ENCODE data around the gene AMMECR1.
"Not testable (repeated sequence)": the region's sequence is repeated elsewhere in the genome, so short reads cannot be mapped to it uniquely, and the experiment has no call there.

Gene AMMECR1

DNA sequence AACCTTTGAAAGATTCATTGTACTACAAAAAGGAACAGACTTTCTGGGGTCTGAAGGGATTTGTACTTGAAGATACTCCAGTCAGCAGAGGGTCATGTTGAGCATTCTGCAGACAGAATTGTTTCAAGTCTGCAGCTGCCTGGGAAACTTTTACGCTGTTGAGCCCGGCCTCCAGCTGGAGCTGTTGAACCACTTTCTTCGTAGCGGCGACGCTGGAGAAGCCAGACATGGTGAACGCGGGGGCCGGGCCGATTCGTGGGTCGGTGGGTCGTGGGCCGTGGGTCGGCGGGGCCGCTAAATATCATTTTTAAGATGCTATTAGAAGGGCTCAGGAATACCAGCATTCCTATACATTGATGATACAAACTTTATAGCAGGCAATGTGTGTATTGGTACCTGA, 28.8 kb upstream of the AMMECR1 start:
- Histone ChIP-seq H3K4me2 (ENCODE audit: low read length) (no peak overlapping the region), H3K4me1 (no peaks in the 10 kb centered on the region), H3K36me3 (ENCODE audit: control insufficient read depth, insufficient read depth, low read length) (no peaks in the 10 kb centered on the region), H3K79me2 (no peaks in the 10 kb centered on the region), H2AFZ (no peak overlapping the region), H3K27ac (no peak overlapping the region), H3K27me3 (ENCODE audit: control insufficient read depth, insufficient read depth, low read length) (no peaks in the 10 kb centered on the region), H3K4me3 (ENCODE audit: low read depth, low read length) (no peak overlapping the region), H3K9ac (no peak overlapping the region), H3K9me3 (ENCODE audit: control insufficient read depth, low read length) (no peaks in the 10 kb centered on the region)
- TF ChIP-seq, protein P1, sequence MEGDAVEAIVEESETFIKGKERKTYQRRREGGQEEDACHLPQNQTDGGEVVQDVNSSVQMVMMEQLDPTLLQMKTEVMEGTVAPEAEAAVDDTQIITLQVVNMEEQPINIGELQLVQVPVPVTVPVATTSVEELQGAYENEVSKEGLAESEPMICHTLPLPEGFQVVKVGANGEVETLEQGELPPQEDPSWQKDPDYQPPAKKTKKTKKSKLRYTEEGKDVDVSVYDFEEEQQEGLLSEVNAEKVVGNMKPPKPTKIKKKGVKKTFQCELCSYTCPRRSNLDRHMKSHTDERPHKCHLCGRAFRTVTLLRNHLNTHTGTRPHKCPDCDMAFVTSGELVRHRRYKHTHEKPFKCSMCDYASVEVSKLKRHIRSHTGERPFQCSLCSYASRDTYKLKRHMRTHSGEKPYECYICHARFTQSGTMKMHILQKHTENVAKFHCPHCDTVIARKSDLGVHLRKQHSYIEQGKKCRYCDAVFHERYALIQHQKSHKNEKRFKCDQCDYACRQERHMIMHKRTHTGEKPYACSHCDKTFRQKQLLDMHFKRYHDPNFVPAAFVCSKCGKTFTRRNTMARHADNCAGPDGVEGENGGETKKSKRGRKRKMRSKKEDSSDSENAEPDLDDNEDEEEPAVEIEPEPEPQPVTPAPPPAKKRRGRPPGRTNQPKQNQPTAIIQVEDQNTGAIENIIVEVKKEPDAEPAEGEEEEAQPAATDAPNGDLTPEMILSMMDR (IDR thresholded peaks at IDR 0.05): no peak

DNA sequence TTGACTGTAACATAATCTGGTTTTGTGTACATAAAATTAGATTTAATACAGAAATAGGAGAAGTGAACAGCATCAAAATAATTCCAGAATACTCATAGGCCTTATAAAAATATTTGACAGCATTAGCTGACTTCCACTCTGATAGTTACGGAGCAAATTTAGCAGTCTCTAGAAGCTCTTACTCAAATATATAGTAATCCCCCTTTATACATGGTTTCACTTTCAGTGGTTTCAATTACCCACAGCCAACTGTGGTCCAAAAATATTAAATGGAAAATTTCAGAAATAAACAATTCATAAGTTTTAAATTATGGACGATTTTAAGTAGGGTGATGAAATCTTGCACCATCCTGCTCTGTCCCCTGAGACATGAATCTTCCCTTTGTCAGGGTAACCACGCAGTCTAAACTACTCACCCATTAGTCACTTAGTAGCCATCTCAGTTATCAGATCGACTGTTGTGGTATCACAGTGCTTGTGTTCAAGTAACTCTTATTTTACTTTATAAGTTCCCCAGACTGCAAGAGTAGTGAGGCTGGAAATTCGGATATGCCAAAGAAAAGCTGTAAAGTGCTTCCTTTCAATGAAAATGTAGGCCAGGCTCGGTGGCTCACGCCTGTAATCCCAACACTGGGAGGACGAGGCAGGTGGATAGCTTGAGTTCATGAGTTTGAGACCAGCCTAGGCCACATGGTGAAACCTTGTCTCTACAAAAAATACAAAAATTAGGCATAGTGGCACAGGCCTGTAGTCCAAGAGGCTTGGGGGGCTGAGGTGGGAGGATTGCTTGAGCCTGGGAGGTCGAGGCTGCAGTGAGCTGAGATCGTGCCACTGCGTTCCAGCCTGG, 23.5 kb upstream of the AMMECR1 start:
- H3K9me3 ChIP-seq (ENCODE audit: control insufficient read depth, low read length): no peaks in the 10 kb centered on the region
- H3K9ac ChIP-seq: no peak overlapping the region
- no peak overlapping the region for H3K4me2 ChIP-seq (ENCODE audit: low read length)
- no peaks in the 10 kb centered on the region for H3K79me2 ChIP-seq
- H3K27me3 ChIP-seq (ENCODE audit: control insufficient read depth, insufficient read depth, low read length): no peaks in the 10 kb centered on the region
- H3K27ac ChIP-seq: no peak overlapping the region
- TF ChIP-seq, protein P1 (IDR thresholded peaks at IDR 0.05): no peak
- no peak overlapping the region for H3K4me3 ChIP-seq (ENCODE audit: low read depth, low read length)
- no peak overlapping the region for H2AFZ ChIP-seq
- H3K4me1 ChIP-seq: no peaks in the 10 kb centered on the region
- H3K36me3 ChIP-seq (ENCODE audit: control insufficient read depth, insufficient read depth, low read length): no peaks in the 10 kb centered on the region

DNA sequence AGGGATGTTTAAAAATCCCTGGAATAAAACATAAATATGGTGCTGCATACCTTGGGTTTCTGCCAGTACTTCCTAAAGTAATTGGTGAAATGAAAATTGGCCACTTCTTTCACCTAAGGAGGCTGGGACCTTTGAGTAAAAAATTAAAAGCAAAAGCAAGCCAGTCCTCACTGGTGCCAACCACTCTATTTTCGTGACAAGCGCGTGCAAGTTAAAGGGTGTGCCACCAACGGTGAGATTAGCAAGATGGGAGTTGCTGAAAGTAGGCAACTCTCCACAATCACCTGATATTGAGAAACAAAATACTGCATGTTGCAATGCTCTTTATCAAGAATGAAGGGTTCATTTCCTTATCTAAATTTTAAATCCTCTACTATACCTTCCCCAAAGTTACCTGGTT, 21.1 kb upstream of the AMMECR1 start:
- Histone ChIP-seq H3K79me2 (no peaks in the 10 kb centered on the region), H3K9me3 (ENCODE audit: control insufficient read depth, low read length) (no peaks in the 10 kb centered on the region), H3K9ac (no peak overlapping the region), H3K27me3 (ENCODE audit: control insufficient read depth, insufficient read depth, low read length) (no peaks in the 10 kb centered on the region), H3K27ac (no peak overlapping the region), H3K4me3 (ENCODE audit: low read depth, low read length) (no peak overlapping the region), H3K4me2 (ENCODE audit: low read length) (no peak overlapping the region), H3K36me3 (ENCODE audit: control insufficient read depth, insufficient read depth, low read length) (no peaks in the 10 kb centered on the region), H2AFZ (no peak overlapping the region), H3K4me1 (no peaks in the 10 kb centered on the region)
- TF ChIP-seq, protein P1 (IDR thresholded peaks at IDR 0.05): no peak

DNA sequence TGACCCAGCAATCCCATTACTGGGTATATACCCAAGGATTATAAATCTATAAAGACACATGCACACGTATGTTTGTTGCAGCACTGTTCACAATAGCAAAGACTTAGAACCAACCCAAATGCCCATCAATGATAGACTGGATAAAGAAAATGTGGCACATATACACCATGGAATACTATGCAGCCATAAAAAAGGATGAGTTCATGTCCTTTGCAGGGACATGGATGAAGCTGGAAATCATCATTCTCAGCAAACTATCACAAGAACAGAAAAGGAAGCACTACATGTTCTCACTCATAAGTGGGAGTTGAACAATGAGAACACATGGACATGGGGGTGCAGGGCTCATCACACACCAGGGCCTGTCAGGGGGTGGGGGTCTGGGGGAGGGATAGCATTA, 15.6 kb upstream of the AMMECR1 start:
- H3K4me2 ChIP-seq (ENCODE audit: low read length); H3K9ac ChIP-seq; H3K4me3 ChIP-seq (ENCODE audit: low read depth, low read length); H3K4me1 ChIP-seq; H3K9me3 ChIP-seq (ENCODE audit: control insufficient read depth, low read length); H3K36me3 ChIP-seq (ENCODE audit: control insufficient read depth, insufficient read depth, low read length); H3K27me3 ChIP-seq (ENCODE audit: control insufficient read depth, insufficient read depth, low read length); H2AFZ ChIP-seq; H3K27ac ChIP-seq; H3K79me2 ChIP-seq: not testable (repeated sequence)

DNA sequence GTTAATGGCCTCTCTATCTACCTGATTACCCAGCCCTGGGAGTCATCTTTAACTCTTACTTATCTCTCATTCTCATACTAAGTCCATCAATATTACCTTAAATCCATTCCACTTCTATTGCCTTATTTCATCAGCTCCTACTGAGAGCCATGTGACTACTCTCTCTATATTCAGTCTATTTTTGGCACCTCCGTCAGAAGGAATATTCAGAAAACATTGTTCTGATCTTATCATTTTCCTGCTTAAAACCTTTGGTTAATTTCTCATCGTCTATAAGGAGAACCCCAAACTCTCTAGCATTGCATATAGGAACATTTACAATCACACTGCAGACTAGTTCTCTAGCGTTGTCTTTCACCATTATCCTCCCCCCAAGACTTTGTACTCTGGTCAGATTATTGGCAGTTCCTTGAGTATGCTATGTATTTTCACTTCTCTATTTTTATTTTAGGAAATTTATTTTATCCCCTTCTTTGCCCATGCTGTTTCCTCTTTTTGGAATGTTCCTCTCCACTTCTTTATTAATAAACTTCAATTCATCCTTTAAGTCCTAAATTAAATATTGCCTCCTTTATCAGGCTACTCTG, 13.7 kb upstream of the AMMECR1 start:
- Histone ChIP-seq H3K27me3 (ENCODE audit: control insufficient read depth, insufficient read depth, low read length) (no peaks in the 10 kb centered on the region), H3K4me3 (ENCODE audit: low read depth, low read length) (no peak overlapping the region), H2AFZ (no peak overlapping the region)

DNA sequence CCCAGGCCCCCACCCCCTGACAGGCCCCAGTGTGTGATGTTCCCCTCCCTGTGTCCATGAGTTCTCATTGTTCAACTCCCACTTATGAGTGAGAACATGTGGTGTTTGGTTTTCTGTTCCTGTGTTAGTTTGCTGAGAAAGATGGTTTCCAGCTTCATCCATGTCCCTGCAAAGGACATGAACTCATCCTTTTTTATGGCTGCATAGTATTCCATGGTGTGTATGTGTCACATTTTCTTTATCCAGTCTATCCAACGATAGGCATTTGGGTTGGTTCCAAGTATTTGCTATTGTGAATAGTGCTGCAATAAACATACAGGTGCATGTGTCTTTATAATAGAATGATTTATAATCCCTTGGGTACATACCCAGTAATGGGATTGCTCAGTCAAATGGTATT, 10.7 kb upstream of the AMMECR1 start:
- H3K79me2 ChIP-seq; H3K27ac ChIP-seq; H3K4me2 ChIP-seq (ENCODE audit: low read length); H3K9ac ChIP-seq; H3K36me3 ChIP-seq (ENCODE audit: control insufficient read depth, insufficient read depth, low read length); H3K4me1 ChIP-seq; H3K9me3 ChIP-seq (ENCODE audit: control insufficient read depth, low read length); H3K4me3 ChIP-seq (ENCODE audit: low read depth, low read length); H3K27me3 ChIP-seq (ENCODE audit: control insufficient read depth, insufficient read depth, low read length); H2AFZ ChIP-seq: not testable (repeated sequence)

More for the DNA sequence above, 13.7 kb upstream of the AMMECR1 start:
- Histone ChIP-seq H3K9ac (no peak overlapping the region), H3K4me2 (ENCODE audit: low read length) (no peak overlapping the region), H3K9me3 (ENCODE audit: control insufficient read depth, low read length) (no peaks in the 10 kb centered on the region), H3K4me1 (no peaks in the 10 kb centered on the region), H3K27ac (no peak overlapping the region), H3K36me3 (ENCODE audit: control insufficient read depth, insufficient read depth, low read length) (no peaks in the 10 kb centered on the region), H3K79me2 (no peaks in the 10 kb centered on the region)
- TF ChIP-seq, protein P1 (IDR thresholded peaks at IDR 0.05): no peak
